HepG2 (cell line): Measurements from ENCODE around the gene ANKRD39. TPM values are rescaled to one million over a fixed set of nuclear protein-coding genes. Genes with fewer than 3 reads are reported as not detected.

Experiments used
- AFF4 ChIP-seq: sonication (generic); formaldehyde crosslinking; IDR thresholded peaks from 2 replicates; pipeline ENCODE4 v1.4.0; 2020; ENCODE audit warnings: missing genetic modification reagents
- ATRX ChIP-seq: sonication (generic); formaldehyde crosslinking; IDR thresholded peaks from 2 replicates; pipeline ENCODE4 v1.4.0; 2020; ENCODE audit warnings: missing genetic modification reagents, borderline replicate concordance
- CENPT ChIP-seq: sonication (generic); formaldehyde crosslinking; IDR thresholded peaks from 2 replicates; pipeline ENCODE4 v1.8.0; 2022; ENCODE audit warnings: low read depth, mild to moderate bottlenecking, moderate library complexity, missing genetic modification reagents
- ESRRA ChIP-seq: sonication (generic); formaldehyde crosslinking; IDR thresholded peaks from 2 replicates; pipeline ENCODE4 v1.5.1; 2020; ENCODE audit warnings: mild to moderate bottlenecking, low read depth, missing genetic modification reagents
- HDAC1 ChIP-seq: sonication (generic); formaldehyde crosslinking; IDR thresholded peaks from 2 replicates; pipeline ENCODE4 v1.5.1; 2020; ENCODE audit warnings: mild to moderate bottlenecking, missing genetic modification reagents
- HHEX ChIP-seq: IDR thresholded peaks from 2 replicates; pipeline ENCODE4 v1.6.1; 2016; ENCODE audit warnings: control low read depth
- HOXA5 ChIP-seq: sonication (generic); formaldehyde crosslinking; IDR thresholded peaks from 2 replicates; pipeline ENCODE4 v1.4.0; 2020; ENCODE audit warnings: missing genetic modification reagents
- JUND ChIP-seq: sonication (generic); formaldehyde crosslinking; IDR thresholded peaks from 2 replicates; pipeline ENCODE4 v1.8.0; 2022; ENCODE audit warnings: mild to moderate bottlenecking, missing genetic modification reagents
- KAT2B ChIP-seq: fragments of 150-350 bp; IDR thresholded peaks from 2 replicates; pipeline ENCODE4 v1.6.1; 2014; ENCODE audit warnings: low read depth, low read length, borderline replicate concordance
- NCOA2 ChIP-seq: sonication (generic); formaldehyde crosslinking; IDR thresholded peaks from 2 replicates; pipeline ENCODE4 v1.8.0; 2022; ENCODE audit warnings: inconsistent platforms
- NKX3-1 ChIP-seq: sonication (generic); formaldehyde crosslinking; IDR thresholded peaks from 2 replicates; pipeline ENCODE4 v1.5.0; 2020; ENCODE audit warnings: missing genetic modification reagents
- REXO4 ChIP-seq: sonication (generic); formaldehyde crosslinking; IDR thresholded peaks from 2 replicates; pipeline ENCODE4 v1.8.0; 2022; ENCODE audit warnings: missing genetic modification reagents, mild to moderate bottlenecking, borderline replicate concordance
- STAT5B ChIP-seq: sonication (generic); formaldehyde crosslinking; IDR thresholded peaks from 2 replicates; pipeline ENCODE4 v1.4.0; 2020; ENCODE audit warnings: missing genetic modification reagents
- ZBTB1 ChIP-seq: sonication (generic); formaldehyde crosslinking; IDR thresholded peaks from 2 replicates; pipeline ENCODE4 v1.4.0; 2020; ENCODE audit warnings: missing genetic modification reagents, borderline replicate concordance
- ZFP36L1 ChIP-seq: sonication (generic); formaldehyde crosslinking; IDR thresholded peaks from 2 replicates; pipeline ENCODE4 v1.8.0; 2022; ENCODE audit warnings: mild to moderate bottlenecking, missing genetic modification reagents, moderate library complexity
- ZMYM4 ChIP-seq: sonication (generic); formaldehyde crosslinking; IDR thresholded peaks from 2 replicates; pipeline ENCODE4 v1.8.1; 2023; ENCODE audit warnings: mild to moderate bottlenecking, missing genetic modification reagents
- ZNF17 ChIP-seq: sonication (generic); formaldehyde crosslinking; IDR thresholded peaks from 2 replicates; pipeline ENCODE4 v1.5.0; 2020; ENCODE audit warnings: mild to moderate bottlenecking, missing genetic modification reagents
- ZNF468 ChIP-seq: sonication (generic); formaldehyde crosslinking; IDR thresholded peaks from 2 replicates; pipeline ENCODE4 v1.8.0; 2022; ENCODE audit warnings: mild to moderate bottlenecking, moderate library complexity, missing genetic modification reagents
- ZNF550 ChIP-seq: sonication (generic); formaldehyde crosslinking; IDR thresholded peaks from 2 replicates; pipeline ENCODE4 v1.4.0; 2020; ENCODE audit warnings: mild to moderate bottlenecking, missing genetic modification reagents, borderline replicate concordance
- ZNF704 ChIP-seq: sonication (generic); formaldehyde crosslinking; IDR thresholded peaks from 2 replicates; pipeline ENCODE4 v1.8.1; 2023; ENCODE audit warnings: mild to moderate bottlenecking, inconsistent platforms, moderate library complexity, missing genetic modification reagents, borderline replicate concordance
- ZNF879 ChIP-seq: sonication (generic); formaldehyde crosslinking; IDR thresholded peaks from 2 replicates; pipeline ENCODE4 v1.8.1; 2023; ENCODE audit warnings: missing genetic modification reagents
- polyA plus RNA-seq, 8 experiments: library from polyadenylated mRNA; depleted of rRNA in 3 of 8; stranded (reverse) in 7 of 8; unstranded in 1 of 8; fragments of >200 nt; fragmentation: Illumina TruSeq in 4 of 8; extraction: Trizol in 4 of 8; gene quantifications; 2 replicates each; pipeline versions ENCODE4 v1.2.1 to v1.2.3, GENCODE V29; 2011 to 2016; ENCODE audit warnings: low read depth in 4 of 8, missing spikeins in 1 of 8, mixed read lengths in 1 of 8; ENCODE audit not compliant: insufficient read depth in 1 of 8
- total RNA-seq, 5 experiments: library from RNA; depleted of rRNA; stranded (reverse); fragments of >200 nt; fragmentation: Illumina TruSeq; extraction: Trizol; gene quantifications; 2 replicates each; pipeline ENCODE4 v1.2.3, GENCODE V29; 2016; ENCODE audit warnings: low read depth in 1 of 5
- TF ChIP-seq, protein P1 (sequence below): sonication (generic); formaldehyde crosslinking; IDR thresholded peaks from 2 replicates; pipeline ENCODE4 v1.4.0; 2020; ENCODE audit warnings: missing genetic modification reagents, borderline replicate concordance

ANKRD39 gene
- total and polyA plus RNA-seq, 2 of the 13 experiments (the other 11 are each of a cell fraction or from before 2014, with no cell fraction given), result 23.2 to 24.8 TPM

- no peak for TF ChIP-seq KAT2B
- TF ChIP-seq HDAC1, result peak; percentile 84; the same call in 1 of the 2 replicates
- no peak for TF ChIP-seq HHEX
- TF ChIP-seq CENPT, result 0 out of 2 replicates have a peak, but pooled peaks have one; percentile 30
- peak; percentile 33; the same call in 1 of the 2 replicates for TF ChIP-seq NCOA2
- no peak for TF ChIP-seq ZNF468 (CRISPR knock-in tag)
- TF ChIP-seq ZNF17, result no peak
- TF ChIP-seq ATRX (CRISPR knock-in tag), result no peak
- no peak for TF ChIP-seq ZNF550 (CRISPR knock-in tag)
- TF ChIP-seq ESRRA (CRISPR knock-in tag), result peak; percentile 59; the same call in 1 of the 2 replicates
- TF ChIP-seq ZNF704, result peak; percentile 67
- TF ChIP-seq ZMYM4, result peak; percentile 94
- peak; percentile 48; the same call in 1 of the 2 replicates for TF ChIP-seq JUND (CRISPR knock-in tag)
- TF ChIP-seq, protein P1, sequence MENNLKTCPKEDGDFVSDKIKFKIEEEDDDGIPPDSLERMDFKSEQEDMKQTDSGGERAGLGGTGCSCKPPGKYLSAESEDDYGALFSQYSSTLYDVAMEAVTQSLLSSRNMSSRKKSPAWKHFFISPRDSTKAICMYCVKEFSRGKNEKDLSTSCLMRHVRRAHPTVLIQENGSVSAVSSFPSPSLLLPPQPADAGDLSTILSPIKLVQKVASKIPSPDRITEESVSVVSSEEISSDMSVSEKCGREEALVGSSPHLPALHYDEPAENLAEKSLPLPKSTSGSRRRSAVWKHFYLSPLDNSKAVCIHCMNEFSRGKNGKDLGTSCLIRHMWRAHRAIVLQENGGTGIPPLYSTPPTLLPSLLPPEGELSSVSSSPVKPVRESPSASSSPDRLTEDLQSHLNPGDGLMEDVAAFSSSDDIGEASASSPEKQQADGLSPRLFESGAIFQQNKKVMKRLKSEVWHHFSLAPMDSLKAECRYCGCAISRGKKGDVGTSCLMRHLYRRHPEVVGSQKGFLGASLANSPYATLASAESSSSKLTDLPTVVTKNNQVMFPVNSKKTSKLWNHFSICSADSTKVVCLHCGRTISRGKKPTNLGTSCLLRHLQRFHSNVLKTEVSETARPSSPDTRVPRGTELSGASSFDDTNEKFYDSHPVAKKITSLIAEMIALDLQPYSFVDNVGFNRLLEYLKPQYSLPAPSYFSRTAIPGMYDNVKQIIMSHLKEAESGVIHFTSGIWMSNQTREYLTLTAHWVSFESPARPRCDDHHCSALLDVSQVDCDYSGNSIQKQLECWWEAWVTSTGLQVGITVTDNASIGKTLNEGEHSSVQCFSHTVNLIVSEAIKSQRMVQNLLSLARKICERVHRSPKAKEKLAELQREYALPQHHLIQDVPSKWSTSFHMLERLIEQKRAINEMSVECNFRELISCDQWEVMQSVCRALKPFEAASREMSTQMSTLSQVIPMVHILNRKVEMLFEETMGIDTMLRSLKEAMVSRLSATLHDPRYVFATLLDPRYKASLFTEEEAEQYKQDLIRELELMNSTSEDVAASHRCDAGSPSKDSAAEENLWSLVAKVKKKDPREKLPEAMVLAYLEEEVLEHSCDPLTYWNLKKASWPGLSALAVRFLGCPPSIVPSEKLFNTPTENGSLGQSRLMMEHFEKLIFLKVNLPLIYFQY (CRISPR knock-in tag), result peak; percentile 48; the same call in 1 of the 2 replicates
- peak; percentile 77; the same call in 1 of the 2 replicates for TF ChIP-seq REXO4 (CRISPR knock-in tag)
- peak; percentile 91; the same call in 1 of the 2 replicates for TF ChIP-seq ZNF879 (CRISPR knock-in tag)
- TF ChIP-seq STAT5B (CRISPR knock-in tag), result no peak; the same call in 1 of the 2 replicates
- 0 out of 2 replicates have a peak, but pooled peaks have one; percentile 51 for TF ChIP-seq ZBTB1 (CRISPR knock-in tag)
- peak; percentile 32; the same call in 1 of the 2 replicates for TF ChIP-seq NKX3-1 (CRISPR knock-in tag)
- TF ChIP-seq AFF4 (CRISPR knock-in tag), result no peak
- TF ChIP-seq HOXA5 (CRISPR knock-in tag), result peak; percentile 98
- 0 out of 2 replicates have a peak, but pooled peaks have one; percentile 31 for TF ChIP-seq ZFP36L1
Observed at GRCh38 chr2:96857667-96858372, at the start of gene ANKRD39 (continued).
